Upper lobe of left lung (tissue), 4 donors: Measurements from ENCODE around the gene C3orf49.
A peak's percentile ranks its signal among the peaks of the same experiment; 100 is the strongest.

Experiments
- EP300 ChIP-seq, 4 donors: sonication (generic); formaldehyde crosslinking; IDR thresholded peaks; one replicate each; pipeline ENCODE4 v1.5.1; 2017; ENCODE audit warnings: antibody characterized with exemption in 4 of 4, control low read depth in 2 of 4
- POLR2A ChIP-seq, 4 donors: fragments of 450-650 bp; IDR thresholded peaks; one replicate each; pipeline ENCODE4 v1.5.1; 2016 to 2017; ENCODE audit warnings: antibody characterized with exemption in 4 of 4, mild to moderate bottlenecking in 2 of 4
- POLR2AphosphoS5 ChIP-seq, 2 donors: sonication (generic); formaldehyde crosslinking; IDR thresholded peaks; one replicate each; pipeline ENCODE4 v1.5.1; 2017; ENCODE audit warnings: antibody characterized with exemption in 2 of 2
- TF ChIP-seq, protein P1 (sequence below), 6 experiments: fragments of 450-650 bp in 4 of 6; fragments of 200-600 bp in 2 of 6; sonication (generic) in 2 of 6; IDR thresholded peaks; one replicate each; pipeline ENCODE4 v1.5.1; 2016 to 2019; ENCODE audit warnings: antibody characterized with exemption in 6 of 6

DNA sequence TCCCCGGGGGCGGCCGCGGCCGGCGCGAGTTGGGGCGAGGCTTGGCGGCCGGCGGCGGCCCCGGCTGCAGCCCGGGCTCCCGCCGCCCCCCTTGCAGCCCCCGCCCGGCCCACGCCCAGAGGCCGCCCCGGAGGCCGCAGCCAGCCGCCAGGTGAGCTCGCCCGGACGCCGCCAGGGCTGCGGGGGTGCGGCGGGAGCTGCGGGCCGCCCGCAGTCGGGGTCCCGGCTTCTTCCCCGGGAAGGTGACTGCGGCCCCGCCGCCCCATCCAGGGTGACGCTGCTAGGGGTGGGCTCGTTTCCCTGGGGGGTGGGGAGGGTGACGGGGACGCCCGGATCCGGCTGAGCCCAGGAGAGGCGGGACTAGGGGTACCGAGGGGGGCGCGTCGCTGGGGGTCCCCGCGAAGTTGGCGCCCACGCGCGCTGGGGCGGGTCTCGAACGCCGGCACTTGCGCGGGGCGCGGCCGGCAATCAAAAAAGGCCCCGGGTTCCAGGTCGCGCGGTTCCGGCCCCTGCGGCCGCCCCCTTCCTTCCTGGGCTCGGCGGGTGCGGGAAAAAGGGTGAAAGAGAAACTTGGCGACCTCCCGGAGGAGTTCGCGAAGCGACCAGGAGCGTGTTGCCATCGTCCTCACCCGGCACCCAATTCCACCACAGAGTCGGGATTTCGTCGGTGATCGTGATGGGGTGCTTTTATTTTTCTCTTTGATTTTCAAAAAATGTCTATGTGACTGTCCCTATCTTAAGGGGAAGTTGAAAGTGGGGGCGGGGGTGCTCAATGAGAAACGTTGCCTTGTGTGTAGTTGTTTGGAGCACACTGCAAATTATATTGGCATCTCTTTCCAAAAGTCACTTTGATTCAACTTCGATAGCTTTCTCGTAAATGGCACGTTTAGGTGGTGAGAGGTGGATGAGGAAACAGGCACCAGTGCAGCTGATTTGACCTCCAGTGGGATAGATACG, 45.2 kb downstream of the C3orf49 start:
- TF ChIP-seq POLR2A (IDR thresholded peaks at IDR 0.05) (peak in 1 of 4 donors; percentile 21), POLR2AphosphoS5 (IDR thresholded peaks at IDR 0.05) (peak in 1 of 2 donors; percentile 4), EP300 (IDR thresholded peaks at IDR 0.05) (no peak)
- TF ChIP-seq, protein P1, sequence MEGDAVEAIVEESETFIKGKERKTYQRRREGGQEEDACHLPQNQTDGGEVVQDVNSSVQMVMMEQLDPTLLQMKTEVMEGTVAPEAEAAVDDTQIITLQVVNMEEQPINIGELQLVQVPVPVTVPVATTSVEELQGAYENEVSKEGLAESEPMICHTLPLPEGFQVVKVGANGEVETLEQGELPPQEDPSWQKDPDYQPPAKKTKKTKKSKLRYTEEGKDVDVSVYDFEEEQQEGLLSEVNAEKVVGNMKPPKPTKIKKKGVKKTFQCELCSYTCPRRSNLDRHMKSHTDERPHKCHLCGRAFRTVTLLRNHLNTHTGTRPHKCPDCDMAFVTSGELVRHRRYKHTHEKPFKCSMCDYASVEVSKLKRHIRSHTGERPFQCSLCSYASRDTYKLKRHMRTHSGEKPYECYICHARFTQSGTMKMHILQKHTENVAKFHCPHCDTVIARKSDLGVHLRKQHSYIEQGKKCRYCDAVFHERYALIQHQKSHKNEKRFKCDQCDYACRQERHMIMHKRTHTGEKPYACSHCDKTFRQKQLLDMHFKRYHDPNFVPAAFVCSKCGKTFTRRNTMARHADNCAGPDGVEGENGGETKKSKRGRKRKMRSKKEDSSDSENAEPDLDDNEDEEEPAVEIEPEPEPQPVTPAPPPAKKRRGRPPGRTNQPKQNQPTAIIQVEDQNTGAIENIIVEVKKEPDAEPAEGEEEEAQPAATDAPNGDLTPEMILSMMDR (IDR thresholded peaks at IDR 0.05), result no peak
